IMR-90 (cell line): Measurements from ENCODE around the gene ZNF669. TPM values are rescaled to one million over a fixed set of nuclear protein-coding genes. Genes with fewer than 3 reads are reported as not detected.

Source experiments
- ATAC-seq: fragments of 200-7000 bp; cut with Tn5 transposase; 2 replicates; pipeline ENCODE4 v1.9.1; 2020; ENCODE audit warnings: low read depth, mild to moderate bottlenecking, moderate library complexity
- BruUV-seq: library from RNA; stranded (reverse); fragments of 400-500 nt; replicated peaks from 2 replicates; lab custom pipeline; 2021; lab: Mats Ljungman, UMichigan
- CTCF ChIA-PET: fragments of 300-600 bp; formaldehyde crosslinking; extraction: SDS; loops from one replicate; lab custom pipeline; 2021; ENCODE audit warnings: antibody characterized with exemption; lab: Yijun Ruan, JAX
- POLR2A ChIA-PET: fragments of 300-600 bp; sonication (Branson Sonifier 250); formaldehyde crosslinking; loops from one replicate; lab custom pipeline; 2022; ENCODE audit warnings: antibody characterized with exemption; ENCODE audit not compliant: unreplicated experiment; lab: Charles Lee
- DNase-seq: peaks from one replicate; pipeline ENCODE4 v3.0.0; 2013
- H2AFZ ChIP-seq: replicated peaks from 2 replicates; pipeline ENCODE3; 2013; ENCODE audit warnings: low read length, mild to moderate bottlenecking; ENCODE audit not compliant: poor library complexity
- H2AK5ac ChIP-seq: 2 replicates; pipeline ENCODE4 v1.6.1; 2013; ENCODE audit warnings: low read depth, low read length, inconsistent platforms
- H2AK9ac ChIP-seq: replicated peaks from 2 replicates; pipeline ENCODE3; 2013; ENCODE audit warnings: mild to moderate bottlenecking, low read depth, low read length, moderate library complexity; ENCODE audit not compliant: poor library complexity
- H2BK120ac ChIP-seq: 2 replicates; pipeline ENCODE4 v1.6.1; 2013; ENCODE audit warnings: low read depth, low read length, inconsistent platforms
- H2BK15ac ChIP-seq: 3 replicates; pipeline ENCODE4 v1.6.1; 2013; ENCODE audit warnings: low read depth, low read length, inconsistent platforms
- H2BK20ac ChIP-seq: 2 replicates; pipeline ENCODE4 v1.6.1; 2013; ENCODE audit warnings: low read depth, mild to moderate bottlenecking, inconsistent platforms, low read length, moderate library complexity
- H2BK5ac ChIP-seq: 2 replicates; pipeline ENCODE4 v1.6.1; 2013; ENCODE audit warnings: mild to moderate bottlenecking, low read depth, low read length, inconsistent platforms; ENCODE audit not compliant: poor library complexity, severe bottlenecking
- H3K14ac ChIP-seq: replicated peaks from 2 replicates; pipeline ENCODE4 v1.6.1; 2013; ENCODE audit warnings: low read depth, low read length, inconsistent platforms
- H3K18ac ChIP-seq: 2 replicates; pipeline ENCODE4 v1.6.1; 2013; ENCODE audit warnings: low read depth, low read length, control low read depth
- H3K23ac ChIP-seq: 2 replicates; pipeline ENCODE4 v1.6.1; 2013; ENCODE audit warnings: low read depth, low read length, inconsistent platforms
- H3K27ac ChIP-seq: 2 replicates; pipeline ENCODE4 v1.5.1; 2013; ENCODE audit warnings: mild to moderate bottlenecking, control low read depth, low read length; ENCODE audit not compliant: insufficient read depth
- H3K27me3 ChIP-seq: 2 replicates; pipeline ENCODE4 v1.6.1; 2013; ENCODE audit warnings: low read length; ENCODE audit not compliant: control insufficient read depth, insufficient read depth
- H3K36me3 ChIP-seq: 2 replicates; pipeline ENCODE4 v1.6.1; 2013; ENCODE audit warnings: low read length, mixed read lengths; ENCODE audit not compliant: control insufficient read depth, insufficient read depth
- H3K4ac ChIP-seq: 2 replicates; pipeline ENCODE4 v1.6.1; 2013; ENCODE audit warnings: low read depth, low read length, inconsistent platforms
- H3K4me1 ChIP-seq: 2 replicates; pipeline ENCODE4 v1.6.1; 2013; ENCODE audit warnings: low read length, mixed read lengths; ENCODE audit not compliant: control insufficient read depth, insufficient read depth
- H3K4me2 ChIP-seq: 2 replicates; pipeline ENCODE4 v1.6.1; 2013; ENCODE audit warnings: low read depth, mild to moderate bottlenecking, control low read depth, low read length, moderate library complexity
- H3K4me3 ChIP-seq: 2 replicates; pipeline ENCODE4 v1.5.1; 2013; ENCODE audit warnings: low read depth, mild to moderate bottlenecking, control low read depth, low read length, moderate library complexity; ENCODE audit not compliant: insufficient read depth
- H3K56ac ChIP-seq: 2 replicates; pipeline ENCODE4 v1.6.1; 2013; ENCODE audit warnings: low read length, inconsistent platforms; ENCODE audit not compliant: insufficient read depth; ENCODE audit errors: extremely low read depth
- H3K79me1 ChIP-seq, 2 experiments: 2 replicates each; pipeline ENCODE4 v1.6.1; 2013; ENCODE audit warnings: low read length in 2 of 2, inconsistent platforms in 1 of 2, low read depth in 1 of 2
- H3K9ac ChIP-seq: 2 replicates; pipeline ENCODE4 v1.6.1; 2013; ENCODE audit warnings: low read depth, low read length, control low read depth
- H3K9me1 ChIP-seq: 2 replicates; pipeline ENCODE4 v1.6.1; 2013; ENCODE audit warnings: low read length, inconsistent platforms; ENCODE audit not compliant: insufficient read depth
- H3K9me3 ChIP-seq: 2 replicates; pipeline ENCODE4 v1.6.1; 2013; ENCODE audit warnings: low read length; ENCODE audit not compliant: control insufficient read depth, insufficient read depth
- H4K20me1 ChIP-seq: 2 replicates; pipeline ENCODE4 v1.6.1; 2013; ENCODE audit warnings: low read length, inconsistent platforms; ENCODE audit not compliant: insufficient read depth
- H4K5ac ChIP-seq: 2 replicates; pipeline ENCODE4 v1.6.1; 2013; ENCODE audit warnings: mild to moderate bottlenecking, low read depth, low read length, control low read depth
- H4K8ac ChIP-seq, 2 experiments: 2 replicates each; pipeline ENCODE4 v1.6.1; 2013; ENCODE audit warnings: low read depth in 2 of 2, low read length in 2 of 2, control low read depth in 1 of 2, inconsistent platforms in 1 of 2
- H4K91ac ChIP-seq: 2 replicates; pipeline ENCODE4 v1.6.1; 2013; ENCODE audit warnings: low read depth, low read length, inconsistent platforms; ENCODE audit not compliant: insufficient read depth
- CEBPB ChIP-seq: IDR thresholded peaks from 2 replicates; pipeline ENCODE4 v1.6.1; 2012; ENCODE audit warnings: low read depth, low read length, improper control_type of control experiment
- CTCF ChIP-seq: conservative IDR thresholded peaks from 2 replicates; pipeline ENCODE4 v1.5.1; 2012; ENCODE audit warnings: mild to moderate bottlenecking, low read depth, low read length, improper control_type of control experiment
- MAFK ChIP-seq: IDR thresholded peaks from 2 replicates; pipeline ENCODE4 v1.6.1; 2012; ENCODE audit warnings: low read depth, low read length, improper control_type of control experiment
- MAZ ChIP-seq: IDR thresholded peaks from 2 replicates; pipeline ENCODE4 v1.6.1; 2012; ENCODE audit warnings: low read depth, mild to moderate bottlenecking, low read length, improper control_type of control experiment, moderate library complexity, borderline replicate concordance
- RAD21 ChIP-seq: IDR thresholded peaks from 2 replicates; pipeline ENCODE4 v1.6.1; 2012; ENCODE audit warnings: low read length, improper control_type of control experiment
- SMC3 ChIP-seq: fragments of 150-350 bp; IDR thresholded peaks from 2 replicates; pipeline ENCODE4 v1.6.1; 2016; ENCODE audit warnings: low read depth, mild to moderate bottlenecking, antibody characterized with exemption, low read length, moderate library complexity
- WGBS, 2 experiments: methylation state at CpG; one replicate each; pipeline versions ENCODE4 v1.1.5 to v1.1.7; 2013; ENCODE audit warnings: missing lambda C conversion rate in 2 of 2; ENCODE audit not compliant: insufficient read length in 1 of 2; ENCODE audit errors: extremely low coverage in 2 of 2; 5-methylcytosine and 5-hydroxymethylcytosine counted together
- dilution Hi-C: fragments of 300-500 bp; cut with HindIII; formaldehyde crosslinking; loops from one replicate; pipeline ENCODE4 v1.14.3; 2018; ENCODE audit warnings: low sequenced_read_pairs; ENCODE audit not compliant: unreplicated experiment
- in situ Hi-C: fragments of 300-500 bp; cut with MboI; formaldehyde crosslinking; loops from 3 replicates; pipeline ENCODE4 v1.14.3; 2019; ENCODE audit warnings: low sequenced_read_pairs, inconsistent platforms, mixed read lengths
- intact Hi-C: fragments of 100-400 bp; cut with micrococcal nuclease; formaldehyde crosslinking; loops from 2 replicates; pipeline ENCODE4 v1.10.0; 2022
- polyA plus RNA-seq, 3 experiments: library from polyadenylated mRNA; depleted of rRNA; stranded (reverse); fragments of >200 nt; gene quantifications; 2 replicates each; pipeline ENCODE4 v1.2.3, GENCODE V29; 2012; ENCODE audit warnings: low replicate concordance in 1 of 3
- total RNA-seq: library from RNA; depleted of rRNA; stranded (reverse); fragments of >200 nt; gene quantifications from 2 replicates; pipeline ENCODE4 v1.2.3, GENCODE V29; 2012

ZNF669 gene
- total and polyA plus RNA-seq, 2 of the 4 experiments (the other 2 are of a cell fraction), result 3.8 to 10.8 TPM

- H3K14ac ChIP-seq, result no peak overlapping the region
- H4K5ac ChIP-seq, result no peak overlapping the region
- no peaks in the 10 kb centered on the region for H3K36me3 ChIP-seq
- WGBS, 2 experiments, result 100% methylated on average over 1 of the region's 3 CpGs; no CpG with 5 or more reads in 1 of the 2 experiments
- no peaks in the 10 kb centered on the region for H3K9me1 ChIP-seq
- H2BK20ac ChIP-seq, result no peak overlapping the region
- no TSS peak for BruUV-seq
- no peak overlapping the region for H2BK120ac ChIP-seq
- no peak for ATAC-seq
- no peaks in the 10 kb centered on the region for H3K4me1 ChIP-seq
- peaks cover 8% of the 10 kb centered on the region; the same call in 1 of the 2 replicates for H3K9me3 ChIP-seq
- H2AFZ ChIP-seq, result no peak overlapping the region
- dilution Hi-C loops (no loop called here), intact Hi-C loops (no loop called here), in situ Hi-C loops (no loop called here)
- H3K4ac ChIP-seq, result no peak overlapping the region
- no peak overlapping the region for H3K56ac ChIP-seq
- no peak overlapping the region for H2BK15ac ChIP-seq
- no peaks in the 10 kb centered on the region; the same call in 1 of the 2 replicates for H4K20me1 ChIP-seq
- H3K18ac ChIP-seq, result no peak overlapping the region
- no peak overlapping the region for H3K9ac ChIP-seq
- H3K23ac ChIP-seq, result no peak overlapping the region
- H4K8ac ChIP-seq, result no peak overlapping the region
- H3K4me2 ChIP-seq, result no peak overlapping the region
- no peak overlapping the region for H3K4me3 ChIP-seq
- no peaks in the 10 kb centered on the region for H3K27me3 ChIP-seq
- no peak overlapping the region for H2AK9ac ChIP-seq
- no peak overlapping the region for H3K27ac ChIP-seq
- ChIA-PET CTCF (no interaction called here), POLR2A (no interaction called here)
- no peak overlapping the region for H2AK5ac ChIP-seq
- TF ChIP-seq RAD21 (no peak), CEBPB (no peak), CTCF (no peak), SMC3 (no peak), MAZ (no peak), MAFK (no peak)
- H2BK5ac ChIP-seq, result no peak overlapping the region
- H3K79me1 ChIP-seq, result peaks cover 16 to 26% of the 10 kb centered on the region in 2 experiments; a peak in 3 of 4 replicates
- H4K91ac ChIP-seq, result no peak overlapping the region
- no peak for DNase-seq
Observed at GRCh38 chr1:247064304-247064703, 39.9 kb downstream of the ZNF669 start.
